K562 (cell line): ENCODE data around the gene MED12. TPM values are rescaled to one million over a fixed set of nuclear protein-coding genes. Genes with fewer than 3 reads are reported as not detected.

Experiments used
- ARID1B ChIP-seq: fragments of 450-650 bp; IDR thresholded peaks from 2 replicates; pipeline ENCODE4 v1.6.1; 2016; ENCODE audit warnings: antibody characterized with exemption, mild to moderate bottlenecking, inconsistent platforms
- ATF3 ChIP-seq, 2 experiments: fragments of 450-650 bp in 1 of 2; sonication (generic) in 1 of 2; formaldehyde crosslinking in 1 of 2; IDR thresholded peaks in 1 of 2; conservative IDR thresholded peaks in 1 of 2; 2 replicates each; pipeline versions ENCODE4 v1.6.1 to v1.8.1; 2016 to 2023; ENCODE audit warnings: mild to moderate bottlenecking in 2 of 2, moderate library complexity in 2 of 2, inconsistent platforms in 1 of 2, missing genetic modification reagents in 1 of 2
- DPF2 ChIP-seq: fragments of 450-650 bp; IDR thresholded peaks from 2 replicates; pipeline ENCODE4 v1.6.1; 2016
- HOMEZ ChIP-seq: fragments of 250-450 bp; sonication (Bioruptor Pico); IDR thresholded peaks from 2 replicates; pipeline ENCODE4 v1.4.0; 2020; ENCODE audit warnings: mild to moderate bottlenecking, moderate library complexity
- JUND ChIP-seq, 2 experiments: IDR thresholded peaks; 2 replicates in 1 of 2; 3 replicates in 1 of 2; pipeline ENCODE4 v1.6.1; 2011; ENCODE audit warnings: borderline replicate concordance in 2 of 2, low read depth in 2 of 2, low read length in 2 of 2, improper control_type of control experiment in 1 of 2, missing biosample characterization in 1 of 2, missing genetic modification characterization in 1 of 2, missing genetic modification reagents in 1 of 2
- KLF10 ChIP-seq: fragments of 250-450 bp; sonication (Bioruptor Pico); IDR thresholded peaks from 2 replicates; pipeline ENCODE4 v1.6.1; 2021; ENCODE audit warnings: matching md5 sums
- KLF13 ChIP-seq: fragments of 450-650 bp; IDR thresholded peaks from 2 replicates; pipeline ENCODE4 v1.6.1; 2016; ENCODE audit warnings: missing genetic modification characterization, low read depth, mild to moderate bottlenecking, missing compliant biosample characterization, moderate library complexity, borderline replicate concordance
- MLLT1 ChIP-seq, 2 experiments: fragments of 450-650 bp; IDR thresholded peaks; 2 replicates each; pipeline ENCODE4 v1.6.1; 2016
- NCOA2 ChIP-seq, 2 experiments: fragments of 450-650 bp; IDR thresholded peaks; 2 replicates each; pipeline ENCODE4 v1.6.1; 2018; ENCODE audit warnings: mild to moderate bottlenecking in 2 of 2, moderate library complexity in 1 of 2; ENCODE audit not compliant: partially characterized antibody in 2 of 2
- NCOR1 ChIP-seq: fragments of 450-650 bp; IDR thresholded peaks from 2 replicates; pipeline ENCODE4 v1.6.1; 2016; ENCODE audit warnings: mild to moderate bottlenecking, moderate library complexity
- NFRKB ChIP-seq: fragments of 450-650 bp; IDR thresholded peaks from 2 replicates; pipeline ENCODE4 v1.6.1; 2016; ENCODE audit warnings: low read depth
- POU5F1 ChIP-seq: fragments of 150-350 bp; IDR thresholded peaks from 2 replicates; pipeline ENCODE4 v1.6.1; 2014; ENCODE audit warnings: borderline replicate concordance, low read length, low read depth, mild to moderate bottlenecking; ENCODE audit not compliant: partially characterized antibody
- RBM34 ChIP-seq: fragments of 200-400 bp; formaldehyde crosslinking; IDR thresholded peaks from 2 replicates; pipeline ENCODE4 v1.6.1; 2018; ENCODE audit warnings: low read length, borderline replicate concordance; ENCODE audit not compliant: insufficient read depth
- RNF219 ChIP-seq: fragments of 250-450 bp; sonication (Bioruptor Pico); IDR thresholded peaks from 2 replicates; pipeline ENCODE4 v1.5.0; 2022; ENCODE audit warnings: mild to moderate bottlenecking
- SAP30 ChIP-seq: fragments of 200-600 bp; sonication (generic); IDR thresholded peaks from 2 replicates; pipeline ENCODE4 v1.6.1; 2012; ENCODE audit warnings: borderline replicate concordance, low read depth, mild to moderate bottlenecking, moderate library complexity, low read length, control low read depth, inconsistent platforms; ENCODE audit not compliant: insufficient read depth, poor library complexity, severe bottlenecking
- SRSF9 ChIP-seq: fragments of 200-400 bp; formaldehyde crosslinking; IDR thresholded peaks from 2 replicates; pipeline ENCODE4 v1.6.1; 2017; ENCODE audit warnings: low read depth, low read length, borderline replicate concordance
- TCFL5 ChIP-seq: fragments of 250-450 bp; sonication (Bioruptor Pico); conservative IDR thresholded peaks from 2 replicates; pipeline ENCODE4 v1.6.1; 2021; ENCODE audit warnings: mild to moderate bottlenecking, moderate library complexity, matching md5 sums
- ZBTB8A ChIP-seq: fragments of 450-650 bp; IDR thresholded peaks from 2 replicates; pipeline ENCODE4 v1.6.1; 2018; ENCODE audit warnings: mild to moderate bottlenecking, moderate library complexity; ENCODE audit not compliant: partially characterized antibody
- ZFP30 ChIP-seq: fragments of 250-450 bp; sonication (Bioruptor Pico); IDR thresholded peaks from 2 replicates; pipeline ENCODE4 v1.8.0; 2022; ENCODE audit warnings: moderate library complexity, mild to moderate bottlenecking, inconsistent platforms, borderline replicate concordance
- ZKSCAN1 ChIP-seq: fragments of 150-350 bp; IDR thresholded peaks from 2 replicates; pipeline ENCODE4 v1.6.1; 2016; ENCODE audit warnings: low read depth, low read length
- ZNF444 ChIP-seq: fragments of 250-450 bp; sonication (Bioruptor Pico); IDR thresholded peaks from 2 replicates; pipeline ENCODE4 v1.4.0; 2020; ENCODE audit warnings: mild to moderate bottlenecking, moderate library complexity
- ZNF75A ChIP-seq: fragments of 450-650 bp; formaldehyde crosslinking; IDR thresholded peaks from 2 replicates; pipeline ENCODE4 v1.4.0; 2020; ENCODE audit warnings: mild to moderate bottlenecking
- polyA plus RNA-seq, 8 experiments: library from polyadenylated mRNA; depleted of rRNA in 4 of 8; stranded (reverse) in 5 of 8; unstranded in 3 of 8; fragments of >200 nt; fragmentation: Nextera tagmentation in 2 of 8; fragmentation: Illumina TruSeq in 1 of 8; extraction: Ambion mirVana in 2 of 8; extraction: Trizol in 1 of 8; gene quantifications; 2 replicates each; pipeline versions ENCODE4 v1.2.1 to v1.2.3, GENCODE V29; 2011 to 2014; ENCODE audit warnings: inconsistent platforms in 1 of 8, missing spikeins in 1 of 8
- total RNA-seq, 7 experiments: library from RNA; depleted of rRNA in 6 of 7; stranded (reverse); fragments of >200 nt in 6 of 7; fragmentation: Illumina TruSeq in 2 of 7; extraction: Trizol in 2 of 7; gene quantifications; 2 replicates each; pipeline versions ENCODE4 v1.2.1 to v1.2.3, GENCODE V29; 2011 to 2021; ENCODE audit warnings: low replicate concordance in 1 of 7

Gene MED12
- total and polyA plus RNA-seq, 9 of the 15 experiments (the other 6 are each of a cell fraction or from before 2014, with no cell fraction given): 1.6 to 49.7 (median 8.6) TPM

- TF ChIP-seq ARID1B (0 out of 2 replicates have a peak, but pooled peaks have one; percentile 12), HOMEZ (CRISPR knock-in tag) (no peak), ZBTB8A (no peak), KLF10 (no peak), ZFP30 (CRISPR knock-in tag) (no peak), MLLT1 (IDR thresholded peaks at IDR 0.05) (no peak), POU5F1 (no peak), NFRKB (no peak), RBM34 (no peak), DPF2 (0 out of 2 replicates have a peak, but pooled peaks have one; percentile 25), JUND (IDR thresholded peaks at IDR 0.05; ENCODE audit: borderline replicate concordance, low read depth, low read length) (peak; percentile 75; the same call in 1 of the 2 replicates), JUND (tag; IDR thresholded peaks at IDR 0.05; ENCODE audit: borderline replicate concordance, low read depth, low read length) (peak; percentile 31; the same call in 1 of the 3 replicates), SAP30 (no peak), NCOR1 (no peak), NCOA2 (IDR thresholded peaks at IDR 0.05; ENCODE audit: partially characterized antibody in 2 of 2) (no peak), ZNF75A (no peak), RNF219 (CRISPR knock-in tag) (no peak), TCFL5 (CRISPR knock-in tag) (no peak), SRSF9 (no peak), ATF3 (IDR thresholded peaks at IDR 0.05) (peak; percentile 84), ATF3 (CRISPR knock-in tag; conservative IDR thresholded peaks at IDR 0.05) (no peak), ZKSCAN1 (no peak), KLF13 (no peak), ZNF444 (CRISPR knock-in tag) (no peak)
These were observed 12.0 kb upstream of the MED12 start, which contains the start of gene CXorf65 (continued) for GRCh38 chrX:71106427-71106826.
